Left lung (tissue), 10 donors: ENCODE results near the gene CALHM1. TPM values are rescaled to one million over a fixed set of nuclear protein-coding genes. Genes with fewer than 3 reads are reported as not detected.

ENCODE experiments used
- ATAC-seq: fragments of 200-7000 bp; cut with Tn5 transposase; one replicate; pipeline ENCODE4 v1.9.1; 2020; ENCODE audit warnings: moderate library complexity
- DNase-seq, 4 donors: peaks; one replicate each; pipeline ENCODE4 v3.0.0-alpha.2; 2013 to 2020
- H3K27ac ChIP-seq, 2 donors: fragments of 200-600 bp; sonication (generic) in 1 of 2; one replicate each; pipeline versions ENCODE4 v1.5.0 to v1.8.0; 2020 to 2021
- H3K27me3 ChIP-seq, 2 donors: fragments of 200-600 bp; sonication (generic) in 1 of 2; one replicate each; pipeline versions ENCODE4 v1.5.0 to v1.8.0; 2020 to 2021
- H3K36me3 ChIP-seq, 2 donors: fragments of 200-600 bp; sonication (generic) in 1 of 2; one replicate each; pipeline versions ENCODE4 v1.5.0 to v1.8.0; 2020 to 2021
- H3K4me1 ChIP-seq, 2 donors: fragments of 200-600 bp; one replicate each; pipeline ENCODE4 v1.8.0; 2021
- H3K4me3 ChIP-seq, 2 donors: fragments of 200-600 bp; sonication (generic) in 1 of 2; one replicate each; pipeline versions ENCODE4 v1.5.0 to v1.8.0; 2020 to 2021; ENCODE audit warnings: mild to moderate bottlenecking in 1 of 2
- H3K9me3 ChIP-seq, 2 donors: fragments of 200-600 bp; sonication (generic) in 1 of 2; one replicate each; pipeline versions ENCODE4 v1.5.0 to v1.8.0; 2020 to 2021
- CTCF ChIP-seq, 2 donors: fragments of 200-600 bp; sonication (generic) in 1 of 2; IDR thresholded peaks; one replicate each; pipeline versions ENCODE4 v1.5.0 to v1.8.0; 2021; ENCODE audit warnings: antibody characterized with exemption in 2 of 2
- intact Hi-C, 2 donors: fragments of 100-400 bp; cut with DNase I; formaldehyde crosslinking; loops; one replicate each; pipeline versions ENCODE4 v1.11.2 to v1.14.2; 2022
- polyA plus RNA-seq, 6 donors: library from polyadenylated mRNA; unstranded; fragments of 120-200 nt; gene quantifications; one replicate each; pipeline ENCODE4 v1.2.1, GENCODE V29; 2013; ENCODE audit not compliant: insufficient read length in 6 of 6
- total RNA-seq, 2 donors: library from RNA; stranded (reverse); fragmentation: NEBNext Ultra II Directional; extraction: Animal tissue kit (Norgen Biotek cat#: 25700); gene quantifications; one replicate each; pipeline ENCODE4 v1.2.1, GENCODE V29; 2021
- donor health status: DM: no; HTN: yes; CAD: no.
- donor health status: DM: no; HTN: no; CAD: no.

CALHM1 gene
- total and polyA plus RNA-seq, 8 donors = 0.09 to 0.15 (median 0.13) TPM; not detected in 2

- H3K4me3 ChIP-seq = no peak overlapping the region
- no peaks in the 10 kb centered on the region for H3K27me3 ChIP-seq
- no peaks in the 10 kb centered on the region for H3K4me1 ChIP-seq
- intact Hi-C loops = no loop called here
- no peak for ATAC-seq
- no peak for TF ChIP-seq CTCF (IDR thresholded peaks at IDR 0.05)
- no peak overlapping the region for H3K27ac ChIP-seq
- no peak for DNase-seq
- peaks cover 6 to 100% of the 10 kb centered on the region in 2 donors for H3K36me3 ChIP-seq
- no peaks in the 10 kb centered on the region for H3K9me3 ChIP-seq
Observed at GRCh38 chr10:103413564-103413963, 45.1 kb downstream of the CALHM1 start.

Other genes with a start within 250 kb of the CALHM1 start
- gene RPEL1, start 213.0 kb downstream of the CALHM1 start, total RNA-seq = under 1 TPM; 0.12 to 0.13 TPM
- under 1 TPM in 5 of 6 donors, not detected in 1; 0.10 to 0.25 (median 0.20) TPM for gene RPEL1, start 213.0 kb downstream of the CALHM1 start, polyA plus RNA-seq
- gene INA, start 181.8 kb downstream of the CALHM1 start, total RNA-seq = under 1 TPM; 0.08 to 0.26 TPM
- gene INA, start 181.8 kb downstream of the CALHM1 start, polyA plus RNA-seq = under 1 TPM; 0.30 to 0.47 (median 0.39) TPM
- gene PCGF6, start 107.8 kb downstream of the CALHM1 start, total RNA-seq = 1 to 10 TPM; 7.7 to 8.5 TPM
- gene PCGF6, start 107.8 kb downstream of the CALHM1 start, polyA plus RNA-seq = 10 to 100 TPM; 11.2 to 14.7 (median 13.7) TPM
- 1 to 10 TPM; 3.7 to 5.1 TPM for gene TAF5, start 90.9 kb downstream of the CALHM1 start, total RNA-seq
- gene TAF5, start 90.9 kb downstream of the CALHM1 start, polyA plus RNA-seq = 1 to 10 TPM; 6.5 to 8.1 (median 7.5) TPM
- 100 to 1,000 TPM; 257 to 259 TPM for gene ATP5MK, start 62.4 kb downstream of the CALHM1 start, total RNA-seq
- gene ATP5MK, start 62.4 kb downstream of the CALHM1 start, polyA plus RNA-seq = 100 to 1,000 TPM; 145 to 175 (median 153) TPM
- 10 to 100 TPM; 20.1 to 35.4 TPM for gene PDCD11, start 62.3 kb downstream of the CALHM1 start, total RNA-seq
- gene PDCD11, start 62.3 kb downstream of the CALHM1 start, polyA plus RNA-seq = 10 to 100 TPM; 37.0 to 42.4 (median 39.3) TPM
- gene CALHM2, start 6.5 kb downstream of the CALHM1 start, total RNA-seq = 10 to 100 TPM; 29.4 to 60.2 TPM
- gene CALHM2, start 6.5 kb downstream of the CALHM1 start, polyA plus RNA-seq = 10 to 100 TPM; 11.1 to 20.1 (median 14.9) TPM
- gene CALHM3, start 20.3 kb upstream of the CALHM1 start, total RNA-seq = under 1 TPM in 1 of 2 donors, not detected in 1; 0.16 TPM
- gene CALHM3, start 20.3 kb upstream of the CALHM1 start, polyA plus RNA-seq = not detected
- gene NEURL1, start 34.8 kb upstream of the CALHM1 start, total RNA-seq = under 1 TPM; 0.76 TPM
- gene NEURL1, start 34.8 kb upstream of the CALHM1 start, polyA plus RNA-seq = 1 to 10 TPM; 1.3 to 2.1 (median 1.5) TPM